Endothelial cell (in vitro differentiated cells): ENCODE data around the gene LGALS14. TPM values are rescaled to one million over a fixed set of nuclear protein-coding genes. Genes with fewer than 3 reads are reported as not detected.
"Not testable (repeated sequence)": the region's sequence is repeated elsewhere in the genome, so short reads cannot be mapped to it uniquely, and the experiment has no call there.

Source experiments
- DNase-seq: peaks from one replicate; pipeline ENCODE4 v3.0.0; 2021; ENCODE audit warnings: low spot score
- H3K27ac Mint-ChIP-seq: one replicate; pipeline ENCODE4 v1.8.0; 2021; ENCODE audit warnings: mixed read lengths, inconsistent platforms; ENCODE audit not compliant: unreplicated experiment
- H3K27me3 Mint-ChIP-seq: one replicate; pipeline ENCODE4 v1.8.0; 2021; ENCODE audit warnings: mild to moderate bottlenecking, moderate library complexity, mixed read lengths, inconsistent platforms; ENCODE audit not compliant: unreplicated experiment
- H3K36me3 Mint-ChIP-seq: one replicate; pipeline ENCODE4 v1.8.0; 2021; ENCODE audit warnings: mild to moderate bottlenecking, low read depth, mixed read lengths, inconsistent platforms; ENCODE audit not compliant: unreplicated experiment
- H3K4me1 Mint-ChIP-seq: one replicate; pipeline ENCODE4 v1.8.0; 2021; ENCODE audit warnings: mild to moderate bottlenecking, mixed read lengths, inconsistent platforms; ENCODE audit not compliant: unreplicated experiment
- H3K4me3 Mint-ChIP-seq: one replicate; pipeline ENCODE4 v1.8.0; 2021; ENCODE audit warnings: mild to moderate bottlenecking, mixed read lengths, inconsistent platforms; ENCODE audit not compliant: unreplicated experiment
- H3K9me3 Mint-ChIP-seq: one replicate; pipeline ENCODE4 v1.8.0; 2021; ENCODE audit warnings: mixed read lengths, inconsistent platforms; ENCODE audit not compliant: unreplicated experiment
- long read RNA-seq: library from polyadenylated mRNA; unstranded; transcript quantifications from one replicate; pipeline ENCODE4 v2.0.0, GENCODE V29; 2020; ENCODE audit not compliant: unreplicated experiment
- total RNA-seq: library from RNA; stranded (reverse); fragmentation: NEBNext Ultra II Directional; extraction: Animal tissue kit (Norgen Biotek cat#: 25700); gene quantifications from one replicate; pipeline ENCODE4 v1.2.1, GENCODE V29; 2021; ENCODE audit not compliant: unreplicated experiment
- TF ChIP-seq, protein P1 (sequence below): fragments of 200-600 bp; sonication (generic); IDR thresholded peaks from one replicate; pipeline ENCODE4 v1.5.0; 2021; ENCODE audit warnings: antibody characterized with exemption; ENCODE audit not compliant: unreplicated experiment

The LGALS14 gene, protein sequence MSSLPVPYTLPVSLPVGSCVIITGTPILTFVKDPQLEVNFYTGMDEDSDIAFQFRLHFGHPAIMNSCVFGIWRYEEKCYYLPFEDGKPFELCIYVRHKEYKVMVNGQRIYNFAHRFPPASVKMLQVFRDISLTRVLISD
- total RNA-seq: not detected
- long read RNA-seq: 0 reads

DNA sequence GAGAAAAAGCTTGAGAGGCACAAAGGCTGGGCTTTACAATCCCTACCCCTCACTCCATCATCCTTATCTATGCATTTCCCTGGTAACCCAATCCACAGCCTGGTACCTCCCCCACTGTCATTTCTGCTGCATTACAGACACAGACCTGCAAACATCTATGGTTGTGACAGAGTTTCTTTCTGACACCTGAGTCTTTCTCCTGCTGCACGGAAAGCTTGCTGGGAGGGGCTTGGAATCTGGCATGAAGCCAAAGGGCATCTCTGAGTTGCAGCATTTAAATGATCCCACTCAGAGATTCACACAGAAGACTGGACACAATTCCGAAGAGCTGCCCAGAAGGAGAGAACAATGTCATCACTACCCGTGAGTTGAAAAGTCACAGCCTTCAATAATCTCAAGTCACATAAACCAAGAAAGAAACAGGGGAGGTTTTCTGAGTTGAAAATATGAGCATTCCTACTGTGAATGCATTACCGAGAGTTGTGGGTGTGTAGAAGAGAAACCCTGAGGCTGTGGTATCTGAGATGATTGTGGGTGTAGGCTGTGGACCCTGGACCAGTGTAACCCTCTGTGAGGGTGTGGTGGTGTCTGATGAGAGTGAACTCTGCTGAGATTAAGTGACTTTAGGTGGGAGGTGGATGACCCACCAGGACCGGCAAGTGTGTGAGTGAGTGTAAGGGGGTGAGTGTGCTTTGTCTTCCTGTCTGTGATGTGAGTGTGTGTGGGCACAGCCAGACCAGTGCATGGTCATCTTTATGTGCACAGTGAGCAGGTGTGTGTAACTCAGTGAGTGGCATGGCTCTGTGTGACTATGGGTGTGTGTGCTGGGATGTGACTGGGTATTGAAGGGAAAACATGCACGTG, at the start of gene LGALS14:
LGALS14 (plus strand) TSS at position 301 of the 864 bp plus-strand sequence; CDS start at position 349, 48 bp downstream.
- H3K36me3 Mint-ChIP-seq: no peaks in the 10 kb centered on the region
- DNase-seq: no peak
- H3K4me1 Mint-ChIP-seq: peaks cover 2% of the 10 kb centered on the region
- no peaks in the 10 kb centered on the region for H3K9me3 Mint-ChIP-seq
- H3K4me3 Mint-ChIP-seq: no peak within 1 kb of the TSS
- no peak within 1 kb of the TSS for H3K27ac Mint-ChIP-seq
- H3K27me3 Mint-ChIP-seq: peaks cover 2% of the 10 kb centered on the region
- TF ChIP-seq, protein P1, sequence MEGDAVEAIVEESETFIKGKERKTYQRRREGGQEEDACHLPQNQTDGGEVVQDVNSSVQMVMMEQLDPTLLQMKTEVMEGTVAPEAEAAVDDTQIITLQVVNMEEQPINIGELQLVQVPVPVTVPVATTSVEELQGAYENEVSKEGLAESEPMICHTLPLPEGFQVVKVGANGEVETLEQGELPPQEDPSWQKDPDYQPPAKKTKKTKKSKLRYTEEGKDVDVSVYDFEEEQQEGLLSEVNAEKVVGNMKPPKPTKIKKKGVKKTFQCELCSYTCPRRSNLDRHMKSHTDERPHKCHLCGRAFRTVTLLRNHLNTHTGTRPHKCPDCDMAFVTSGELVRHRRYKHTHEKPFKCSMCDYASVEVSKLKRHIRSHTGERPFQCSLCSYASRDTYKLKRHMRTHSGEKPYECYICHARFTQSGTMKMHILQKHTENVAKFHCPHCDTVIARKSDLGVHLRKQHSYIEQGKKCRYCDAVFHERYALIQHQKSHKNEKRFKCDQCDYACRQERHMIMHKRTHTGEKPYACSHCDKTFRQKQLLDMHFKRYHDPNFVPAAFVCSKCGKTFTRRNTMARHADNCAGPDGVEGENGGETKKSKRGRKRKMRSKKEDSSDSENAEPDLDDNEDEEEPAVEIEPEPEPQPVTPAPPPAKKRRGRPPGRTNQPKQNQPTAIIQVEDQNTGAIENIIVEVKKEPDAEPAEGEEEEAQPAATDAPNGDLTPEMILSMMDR: no peak

DNA sequence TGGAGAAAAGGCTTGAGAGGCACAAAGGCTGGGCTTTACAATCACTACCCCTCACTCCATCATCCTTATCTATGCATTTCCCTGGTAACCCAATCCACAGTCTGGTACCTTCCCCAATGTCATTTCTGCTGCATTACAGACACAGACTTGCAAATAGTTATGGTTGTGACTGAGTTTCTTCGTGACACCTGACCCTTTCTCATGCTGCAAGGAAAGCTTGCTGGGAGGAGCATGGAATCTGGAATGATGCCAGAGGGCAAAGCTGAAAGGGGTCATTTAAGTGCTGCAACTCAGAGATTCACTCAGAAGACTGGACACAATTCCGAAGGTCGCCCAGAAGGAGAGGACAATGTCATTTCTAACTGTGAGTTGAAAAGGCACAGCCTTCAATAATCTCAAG, 48.7 kb upstream of the LGALS14 start, which contains the start of gene LGALS16:
LGALS16 (plus strand) TSS at position 301 of the 400 bp plus-strand sequence; CDS start at position 350, 49 bp downstream.
- TF ChIP-seq, protein P1: no peak
- H3K4me1 Mint-ChIP-seq: no peaks in the 10 kb centered on the region
- no peaks in the 10 kb centered on the region for H3K9me3 Mint-ChIP-seq
- H3K27me3 Mint-ChIP-seq: peaks cover 7% of the 10 kb centered on the region
- H3K27ac Mint-ChIP-seq: no peak within 1 kb of the TSS
- H3K4me3 Mint-ChIP-seq: no peak within 1 kb of the TSS
- no peak for DNase-seq
- H3K36me3 Mint-ChIP-seq: no peaks in the 10 kb centered on the region

DNA sequence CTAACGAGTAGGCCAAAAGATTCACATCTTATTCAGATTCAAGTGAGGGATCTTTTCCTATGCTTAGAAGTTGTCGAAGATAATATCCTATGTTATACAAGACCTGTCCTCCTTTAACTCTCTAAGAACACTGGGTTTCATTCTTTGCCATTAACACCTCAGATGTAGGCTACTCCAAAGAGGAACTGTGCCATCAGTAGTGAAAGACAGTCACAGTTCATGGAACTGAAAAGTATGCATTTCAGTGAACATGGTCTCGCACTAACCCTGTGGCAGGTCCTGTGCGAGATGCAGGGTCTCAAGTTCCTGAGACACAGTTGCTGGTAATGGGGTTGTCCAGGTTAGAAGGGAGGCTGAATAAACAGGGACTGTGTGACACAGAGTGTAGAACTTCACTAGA, 44.5 kb upstream of the LGALS14 start:
- Mint-ChIP-seq H3K27ac (no peak overlapping the region), H3K4me1 (no peaks in the 10 kb centered on the region), H3K27me3 (peaks cover 7% of the 10 kb centered on the region), H3K9me3 (no peaks in the 10 kb centered on the region), H3K4me3 (no peak overlapping the region), H3K36me3 (no peaks in the 10 kb centered on the region)
- DNase-seq: no peak
- TF ChIP-seq, protein P1: no peak

DNA sequence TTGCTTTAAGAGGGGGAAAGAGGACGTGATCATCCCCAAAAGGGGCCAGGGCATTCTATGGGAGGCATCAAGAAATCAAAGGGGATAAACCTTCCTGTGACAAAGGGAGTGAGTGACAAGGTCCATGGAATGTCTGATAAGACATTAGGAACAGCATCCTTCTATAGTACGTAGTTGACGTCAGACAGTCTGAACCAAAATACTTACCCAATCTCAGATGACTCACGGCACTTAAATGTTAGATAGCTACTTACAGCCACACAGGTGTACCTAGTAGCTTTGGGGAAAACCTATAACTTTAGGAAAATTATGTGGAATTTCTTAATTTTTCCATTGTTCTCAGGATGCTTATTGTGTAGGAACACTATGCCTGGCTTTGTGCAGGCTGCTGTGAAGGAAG, 43.6 kb upstream of the LGALS14 start:
- H3K36me3 Mint-ChIP-seq: no peaks in the 10 kb centered on the region
- H3K27me3 Mint-ChIP-seq: peaks cover 8% of the 10 kb centered on the region
- H3K9me3 Mint-ChIP-seq: no peaks in the 10 kb centered on the region
- no peak overlapping the region for H3K4me3 Mint-ChIP-seq
- TF ChIP-seq, protein P1: no peak
- no peaks in the 10 kb centered on the region for H3K4me1 Mint-ChIP-seq
- H3K27ac Mint-ChIP-seq: no peak overlapping the region
- DNase-seq: no peak

DNA sequence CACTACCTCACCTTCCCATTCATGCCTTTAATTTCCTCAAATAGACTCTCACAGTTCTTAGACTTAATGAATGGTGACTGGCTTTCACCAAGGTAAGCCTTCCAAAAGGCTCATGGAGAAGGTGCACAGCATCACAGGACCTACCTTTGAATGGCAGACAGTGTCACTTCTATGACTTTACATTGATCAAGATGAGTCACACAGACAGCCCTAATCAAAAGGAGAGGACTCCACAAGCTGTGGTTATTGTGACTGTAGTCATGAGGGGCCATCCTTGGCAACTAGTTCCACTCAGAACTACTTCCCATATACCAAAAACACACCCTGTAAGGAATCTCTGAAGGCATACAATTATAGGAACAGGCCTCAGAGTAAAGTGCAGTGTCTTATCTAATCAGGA, 42.7 kb upstream of the LGALS14 start:
- Mint-ChIP-seq H3K4me1 (no peaks in the 10 kb centered on the region), H3K27ac (no peak overlapping the region), H3K4me3 (no peak overlapping the region), H3K9me3 (no peaks in the 10 kb centered on the region), H3K36me3 (no peaks in the 10 kb centered on the region), H3K27me3 (peaks cover 8% of the 10 kb centered on the region)
- TF ChIP-seq, protein P1: no peak
- DNase-seq: no peak

DNA sequence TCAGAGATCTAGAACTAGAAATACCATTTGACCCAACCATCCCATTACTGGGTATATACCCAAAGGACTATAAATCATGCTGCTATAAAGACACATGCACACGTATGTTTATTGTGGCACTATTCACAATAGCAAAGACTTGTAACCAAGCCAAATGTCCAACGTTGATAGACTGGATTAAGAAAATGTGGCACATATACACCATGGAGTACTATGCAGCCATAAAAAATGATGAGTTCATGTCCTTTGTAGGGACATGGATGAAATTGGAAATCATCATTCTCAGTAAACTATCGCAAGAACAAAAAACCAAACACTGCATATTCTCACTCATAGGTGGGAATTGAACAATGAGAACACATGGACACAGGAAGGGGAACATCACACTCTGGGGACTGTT, 34.4 kb upstream of the LGALS14 start:
- H3K9me3 Mint-ChIP-seq, H3K27ac Mint-ChIP-seq, DNase-seq, H3K4me1 Mint-ChIP-seq, H3K36me3 Mint-ChIP-seq, H3K4me3 Mint-ChIP-seq, H3K27me3 Mint-ChIP-seq: not testable (repeated sequence)
